ENCODE results near the gene HCK.

Gene HCK

GRCh38 chr20:32080783-32081182 is 28.7 kb downstream of the HCK start:
- TF ChIP-seq GATA3 (IDR thresholded peaks at IDR 0.05; ENCODE audit: low read depth, low read length) (no peak), GATA2 (IDR thresholded peaks at IDR 0.05; ENCODE audit: low read depth, low read length) (no peak)

GRCh38 chr20:32083469-32083868 is 31.4 kb downstream of the HCK start:
- TF ChIP-seq GATA3 (IDR thresholded peaks at IDR 0.05; ENCODE audit: low read depth, low read length) (no peak), GATA2 (IDR thresholded peaks at IDR 0.05; ENCODE audit: low read depth, low read length) (no peak)

DNA sequence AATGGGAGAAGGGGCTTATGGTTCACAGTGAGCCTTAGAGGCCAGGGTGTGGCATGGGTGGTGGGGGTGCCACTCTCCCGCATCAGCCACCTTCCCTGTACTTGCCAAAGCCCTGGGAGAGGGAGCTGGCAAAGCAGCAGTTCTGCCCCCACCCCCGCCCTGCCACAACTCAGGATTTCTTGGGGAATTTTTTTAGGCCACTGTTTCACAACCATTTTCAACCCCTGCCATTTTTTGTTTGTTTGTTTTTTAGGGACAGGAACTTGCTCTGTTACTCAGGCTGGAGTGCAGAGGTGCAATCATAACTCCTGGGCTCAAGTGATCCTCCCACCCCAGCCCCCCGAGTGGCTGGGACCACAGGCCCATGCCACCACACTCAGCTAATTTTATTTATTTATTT is 35.0 kb downstream of the HCK start:
- TF ChIP-seq GATA3 (IDR thresholded peaks at IDR 0.05; ENCODE audit: low read depth, low read length) = no peak
- TF ChIP-seq GATA2 (IDR thresholded peaks at IDR 0.05; ENCODE audit: low read depth, low read length) = no peak

DNA sequence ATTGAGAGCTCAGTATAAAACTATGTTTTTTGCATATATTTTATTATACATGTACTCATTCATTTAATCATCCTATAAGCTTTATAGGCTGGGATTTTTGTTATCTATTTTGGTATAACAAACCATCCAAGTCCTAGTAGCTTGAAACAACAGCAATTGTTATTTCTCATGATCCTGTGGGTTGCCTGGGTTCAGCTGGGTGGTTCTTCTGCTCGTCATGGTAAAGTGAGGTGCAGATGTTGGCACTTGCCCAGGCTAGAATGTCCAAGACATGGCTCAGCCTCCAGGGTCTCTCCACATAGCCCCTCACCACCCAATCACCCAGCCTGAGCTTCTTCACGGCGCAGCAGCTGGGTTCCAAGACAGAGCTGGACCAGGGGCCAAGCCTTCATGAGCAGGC is 36.7 kb downstream of the HCK start:
- no peak for TF ChIP-seq GATA2 (IDR thresholded peaks at IDR 0.05; ENCODE audit: low read depth, low read length)
- no peak for TF ChIP-seq GATA3 (IDR thresholded peaks at IDR 0.05; ENCODE audit: low read depth, low read length)

DNA sequence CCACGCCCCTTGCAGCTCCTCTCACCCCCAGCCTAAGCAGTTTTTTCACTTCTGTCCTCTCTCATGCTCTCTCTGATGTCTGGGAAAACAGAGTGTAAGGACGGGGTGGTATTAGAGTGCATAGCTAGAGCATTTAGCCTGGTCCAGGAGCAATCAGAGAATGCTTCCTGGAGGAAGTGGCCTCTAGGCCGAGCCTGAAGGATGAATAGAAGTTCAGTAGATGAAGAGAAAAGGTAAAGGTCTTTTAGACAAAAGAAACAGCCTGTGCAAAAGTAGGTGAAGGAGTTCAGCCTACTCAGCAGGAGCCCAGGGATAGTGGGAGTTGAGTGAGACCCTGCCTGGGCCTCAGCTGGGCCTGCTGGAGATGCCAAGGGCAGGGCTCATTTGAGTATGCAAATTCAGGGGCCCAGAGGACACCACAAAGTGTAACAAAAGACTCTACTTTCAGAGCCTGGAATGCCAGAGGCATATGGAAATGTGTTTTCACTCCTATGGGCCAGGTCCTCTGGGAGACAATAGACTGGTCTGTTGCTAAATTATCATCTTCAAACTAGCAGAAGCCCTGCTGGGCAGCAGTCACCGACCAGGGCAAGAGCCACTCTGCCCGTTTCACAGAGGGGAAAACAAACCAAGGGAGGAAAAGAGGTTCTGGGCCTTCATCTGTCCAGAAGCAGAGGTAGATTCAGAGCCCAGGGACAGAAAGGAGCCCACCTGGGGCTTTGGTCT is 37.8 kb downstream of the HCK start:
- TF ChIP-seq GATA3 (IDR thresholded peaks at IDR 0.05; ENCODE audit: low read depth, low read length) = no peak
- no peak for TF ChIP-seq GATA2 (IDR thresholded peaks at IDR 0.05; ENCODE audit: low read depth, low read length)

- TF ChIP-seq GATA3 (IDR thresholded peaks at IDR 0.05; ENCODE audit: low read depth, low read length) (no peak), GATA2 (IDR thresholded peaks at IDR 0.05; ENCODE audit: low read depth, low read length) (no peak)
Observed at GRCh38 chr20:32091888-32092346, 39.9 kb downstream of the HCK start.

- TF ChIP-seq GATA2 (IDR thresholded peaks at IDR 0.05; ENCODE audit: low read depth, low read length) = no peak
- TF ChIP-seq GATA3 (IDR thresholded peaks at IDR 0.05; ENCODE audit: low read depth, low read length) = no peak
Observed at GRCh38 chr20:32098786-32099185, 46.7 kb downstream of the HCK start.

GRCh38 chr20:32108814-32109391 is 56.9 kb downstream of the HCK start:
- TF ChIP-seq GATA3 (IDR thresholded peaks at IDR 0.05; ENCODE audit: low read depth, low read length) = no peak
- no peak for TF ChIP-seq GATA2 (IDR thresholded peaks at IDR 0.05; ENCODE audit: low read depth, low read length)

DNA sequence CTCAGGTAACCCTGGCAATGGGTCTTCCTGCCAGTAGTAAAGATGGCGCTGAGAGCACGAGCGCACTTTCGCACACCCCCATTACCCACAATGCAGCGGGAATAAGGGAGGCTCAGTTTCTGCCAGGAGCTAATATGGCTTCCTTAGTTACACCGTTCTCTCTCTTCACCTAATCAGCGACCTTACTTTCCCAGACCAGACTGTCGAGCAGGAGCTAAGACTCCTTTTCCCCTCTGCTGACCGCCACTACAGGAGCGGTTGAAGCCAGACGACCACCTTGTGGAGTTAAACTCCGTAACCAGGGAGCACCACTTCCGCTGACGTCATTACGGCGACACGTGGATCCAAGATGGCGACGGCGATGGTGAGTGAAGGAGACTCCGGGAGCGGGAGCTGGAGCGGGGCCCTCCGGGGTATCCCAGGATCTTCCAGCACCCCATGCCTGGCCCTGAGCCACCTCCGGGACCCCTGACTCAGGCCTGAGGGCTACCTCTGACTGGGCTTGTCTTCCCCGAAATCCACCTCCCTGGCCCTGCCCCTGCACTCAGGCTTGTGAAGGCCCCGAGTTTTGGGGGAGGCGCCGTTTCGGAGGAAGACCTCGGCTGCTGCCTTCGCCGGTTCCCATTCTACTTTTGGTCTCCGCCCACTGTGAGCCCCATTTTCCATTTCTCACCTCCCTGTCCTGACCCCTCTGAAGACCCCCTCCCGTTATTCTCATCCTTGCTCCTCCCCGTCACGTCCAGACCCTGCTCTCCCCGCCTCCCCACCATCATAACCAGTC is 57.5 kb downstream of the HCK start, which contains the start of gene TM9SF4:
Gene TM9SF4, plus strand, starts transcription at position 323 of the 781 bp plus-strand sequence. Its CDS starts 27 bp downstream, at position 350.
- TF ChIP-seq GATA2 (IDR thresholded peaks at IDR 0.05; ENCODE audit: low read depth, low read length) = no peak
- no peak for TF ChIP-seq GATA3 (IDR thresholded peaks at IDR 0.05; ENCODE audit: low read depth, low read length)

DNA sequence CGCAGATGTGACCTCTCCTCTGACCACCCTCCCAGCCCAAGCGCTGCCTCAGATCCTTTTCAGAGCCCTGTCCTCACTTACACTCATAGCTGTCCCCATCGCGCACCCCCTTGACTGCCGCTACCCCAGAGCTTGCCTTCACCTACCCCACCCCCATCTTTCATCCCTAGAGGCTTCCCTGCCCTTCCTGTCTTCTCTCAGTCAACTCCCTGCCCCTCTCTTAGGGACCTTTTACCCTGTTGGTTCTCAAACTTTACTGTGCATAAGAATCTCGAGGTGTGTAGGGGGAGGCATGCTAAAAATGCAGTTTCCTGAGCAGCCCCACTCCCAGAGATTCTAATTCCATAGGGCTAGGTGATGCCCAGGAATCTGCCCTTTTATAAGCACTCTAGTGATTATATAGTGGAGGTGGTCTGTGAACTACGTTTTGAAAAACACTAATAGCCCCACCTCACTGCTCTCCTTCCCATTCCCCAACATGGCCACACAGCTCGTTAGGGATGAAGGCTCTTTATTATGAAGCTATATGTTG is 58.2 kb downstream of the HCK start:
- TF ChIP-seq GATA3 (IDR thresholded peaks at IDR 0.05; ENCODE audit: low read depth, low read length) (no peak), GATA2 (IDR thresholded peaks at IDR 0.05; ENCODE audit: low read depth, low read length) (no peak)

DNA sequence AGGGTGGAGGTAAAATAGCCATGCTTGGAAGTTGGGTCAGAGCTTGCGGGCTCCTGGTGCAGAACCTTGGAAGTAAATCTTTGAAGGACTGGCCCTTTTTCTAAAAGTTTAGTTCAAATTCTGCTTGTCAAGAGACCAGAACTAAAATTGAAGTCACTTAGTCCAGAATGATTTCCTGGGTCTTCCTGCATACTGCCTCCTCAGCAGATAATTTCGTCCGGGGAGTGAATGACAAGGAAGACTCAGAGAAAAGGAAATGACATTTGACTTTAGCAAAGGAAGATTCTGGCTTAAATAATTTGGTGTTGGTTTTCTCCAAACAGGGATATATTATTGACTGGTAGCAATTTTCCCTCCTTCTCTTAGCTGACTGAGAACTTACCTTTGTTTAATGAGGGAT is 58.7 kb downstream of the HCK start:
- TF ChIP-seq GATA3 (IDR thresholded peaks at IDR 0.05; ENCODE audit: low read depth, low read length) = no peak

GRCh38 chr20:32111156-32111686 is 59.2 kb downstream of the HCK start:
- TF ChIP-seq GATA2 (IDR thresholded peaks at IDR 0.05; ENCODE audit: low read depth, low read length) = no peak
- TF ChIP-seq GATA3 (IDR thresholded peaks at IDR 0.05; ENCODE audit: low read depth, low read length) = no peak

GRCh38 chr20:32111753-32112152 is 59.7 kb downstream of the HCK start:
- TF ChIP-seq GATA3 (IDR thresholded peaks at IDR 0.05; ENCODE audit: low read depth, low read length) (no peak), GATA2 (IDR thresholded peaks at IDR 0.05; ENCODE audit: low read depth, low read length) (no peak)

DNA sequence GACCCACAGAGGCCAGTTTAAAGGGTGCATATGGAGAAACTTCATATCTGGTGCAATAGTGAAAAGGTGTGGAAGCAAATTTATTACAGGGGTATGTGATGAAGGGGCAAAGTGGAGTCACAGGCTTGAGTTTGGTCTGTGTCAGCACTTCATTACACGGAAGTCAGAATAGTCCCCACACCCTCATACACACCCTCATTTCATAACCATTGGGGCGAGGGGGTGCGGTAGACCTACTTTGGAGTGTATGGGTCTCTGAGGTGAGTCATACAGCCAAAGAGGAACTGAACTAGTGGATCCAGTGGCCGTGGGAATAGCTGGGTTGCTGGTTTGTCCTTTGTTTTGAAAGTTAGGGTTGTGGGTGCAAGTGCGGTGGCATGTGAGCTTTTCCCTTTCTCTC is 60.8 kb downstream of the HCK start:
- TF ChIP-seq GATA3 (IDR thresholded peaks at IDR 0.05; ENCODE audit: low read depth, low read length) (no peak), GATA2 (IDR thresholded peaks at IDR 0.05; ENCODE audit: low read depth, low read length) (no peak)

All from SH-SY5Y (cell line).